Brain microvascular endothelial cell (primary cell): Measurements from ENCODE around the gene MAGEC3.

Experiments
- DNase-seq: peaks from one replicate; pipeline ENCODE4 v3.0.0-alpha.2; 2020
- H3K27ac ChIP-seq: fragments of 250-450 bp; sonication (Bioruptor Pico); 2 replicates; pipeline ENCODE4 v1.5.1; 2020; ENCODE audit warnings: mild to moderate bottlenecking, moderate library complexity
- H3K27me3 ChIP-seq: fragments of 250-450 bp; sonication (Bioruptor Pico); replicated peaks from 2 replicates; pipeline ENCODE4 v1.5.1; 2020; ENCODE audit warnings: mild to moderate bottlenecking
- H3K36me3 ChIP-seq: fragments of 250-450 bp; sonication (Bioruptor Pico); replicated peaks from 2 replicates; pipeline ENCODE4 v1.5.1; 2020; ENCODE audit warnings: mild to moderate bottlenecking
- H3K4me3 ChIP-seq: 2 replicates; pipeline ENCODE4 v1.5.1; 2011; ENCODE audit warnings: low read depth, mild to moderate bottlenecking, control low read depth, low read length, moderate library complexity
- in situ Hi-C: cut with HindIII; loops from 2 replicates; pipeline ENCODE4 v1.10.0; 2017; ENCODE audit warnings: low sequenced_read_pairs, low pct_ligation_motif_present
- TF ChIP-seq, protein P1 (sequence below): IDR thresholded peaks from 2 replicates; pipeline ENCODE4 v1.5.1; 2011; ENCODE audit warnings: low read depth, mild to moderate bottlenecking, moderate library complexity, low read length, control low read depth, inconsistent platforms; ENCODE audit errors: missing control alignments

The MAGEC3 gene

DNA sequence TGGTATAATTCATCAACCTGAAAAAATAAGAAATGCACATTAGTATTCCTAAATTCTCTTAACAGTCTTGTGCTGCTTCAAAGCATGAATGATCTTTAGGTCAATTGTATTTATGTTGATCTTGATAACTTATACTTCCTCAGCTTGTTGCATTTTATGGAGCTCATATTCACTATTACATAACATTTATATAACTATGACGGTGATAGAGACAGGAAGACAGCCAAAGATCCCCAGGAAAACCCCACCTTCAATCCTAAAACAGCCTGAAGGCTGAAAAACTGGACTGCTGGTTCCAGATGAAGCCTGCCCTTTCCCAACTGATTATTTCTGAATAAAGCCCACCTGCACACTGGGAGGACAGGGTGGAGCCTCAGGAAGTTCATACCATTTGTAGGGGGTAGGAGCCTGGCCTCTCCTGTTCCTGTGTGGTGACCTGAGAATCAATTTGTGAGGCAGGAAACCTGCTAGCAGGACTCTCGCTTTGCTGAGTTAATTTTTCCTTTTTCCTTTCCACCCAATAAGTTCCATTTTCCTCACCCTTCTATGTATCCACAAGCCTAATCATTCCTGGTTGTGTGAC is 96.0 kb downstream of the MAGEC3 start:
- H3K4me3 ChIP-seq: no peak overlapping the region
- H3K27ac ChIP-seq: no peak overlapping the region
- H3K36me3 ChIP-seq: no peaks in the 10 kb centered on the region
- no peak for DNase-seq
- TF ChIP-seq, protein P1, sequence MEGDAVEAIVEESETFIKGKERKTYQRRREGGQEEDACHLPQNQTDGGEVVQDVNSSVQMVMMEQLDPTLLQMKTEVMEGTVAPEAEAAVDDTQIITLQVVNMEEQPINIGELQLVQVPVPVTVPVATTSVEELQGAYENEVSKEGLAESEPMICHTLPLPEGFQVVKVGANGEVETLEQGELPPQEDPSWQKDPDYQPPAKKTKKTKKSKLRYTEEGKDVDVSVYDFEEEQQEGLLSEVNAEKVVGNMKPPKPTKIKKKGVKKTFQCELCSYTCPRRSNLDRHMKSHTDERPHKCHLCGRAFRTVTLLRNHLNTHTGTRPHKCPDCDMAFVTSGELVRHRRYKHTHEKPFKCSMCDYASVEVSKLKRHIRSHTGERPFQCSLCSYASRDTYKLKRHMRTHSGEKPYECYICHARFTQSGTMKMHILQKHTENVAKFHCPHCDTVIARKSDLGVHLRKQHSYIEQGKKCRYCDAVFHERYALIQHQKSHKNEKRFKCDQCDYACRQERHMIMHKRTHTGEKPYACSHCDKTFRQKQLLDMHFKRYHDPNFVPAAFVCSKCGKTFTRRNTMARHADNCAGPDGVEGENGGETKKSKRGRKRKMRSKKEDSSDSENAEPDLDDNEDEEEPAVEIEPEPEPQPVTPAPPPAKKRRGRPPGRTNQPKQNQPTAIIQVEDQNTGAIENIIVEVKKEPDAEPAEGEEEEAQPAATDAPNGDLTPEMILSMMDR: no peak
- no peaks in the 10 kb centered on the region for H3K27me3 ChIP-seq
- in situ Hi-C loops: no loop called here

DNA sequence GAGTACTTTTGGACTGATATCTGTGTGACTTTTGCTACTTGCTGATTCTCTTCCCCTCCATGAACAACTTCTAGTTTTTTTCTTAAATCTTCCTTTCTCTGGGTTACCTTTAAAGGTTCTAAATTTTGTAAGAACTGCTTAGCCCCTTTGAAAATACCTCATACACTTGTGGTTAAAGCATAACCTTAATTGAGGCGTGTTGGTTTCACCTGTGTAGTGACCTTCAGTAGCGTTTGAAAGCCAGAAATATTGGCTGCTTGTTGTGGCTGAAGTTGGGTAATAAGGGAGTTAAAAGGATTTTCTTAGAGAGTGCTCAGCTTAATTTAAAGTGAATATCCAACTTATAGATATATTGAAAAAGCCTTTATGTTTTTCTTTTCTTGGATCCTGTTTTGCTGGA is 97.5 kb downstream of the MAGEC3 start:
- DNase-seq: no peak
- TF ChIP-seq, protein P1: no peak
- in situ Hi-C loops: no loop called here
- H3K36me3 ChIP-seq: no peaks in the 10 kb centered on the region
- H3K27me3 ChIP-seq: no peaks in the 10 kb centered on the region
- H3K27ac ChIP-seq: no peak overlapping the region
- no peak overlapping the region for H3K4me3 ChIP-seq

DNA sequence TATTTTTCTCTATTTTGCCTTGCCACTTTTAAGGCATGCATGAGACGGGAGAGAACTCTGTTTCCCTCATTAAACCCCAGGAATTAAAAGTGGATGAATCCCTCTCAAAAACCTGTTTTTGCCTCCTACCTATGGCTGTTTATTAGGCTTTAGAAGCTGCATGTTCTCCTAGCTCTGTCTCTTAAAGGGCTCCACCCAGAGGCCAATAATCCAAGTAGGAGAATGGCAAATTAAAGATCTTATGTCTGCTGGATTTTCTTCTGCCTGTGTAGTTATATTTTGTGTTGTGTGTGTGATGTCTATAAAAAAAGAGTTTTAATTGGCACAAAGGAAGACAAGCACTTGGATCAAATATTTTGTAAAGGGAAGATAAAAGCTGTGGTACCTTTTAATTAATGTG is 98.0 kb downstream of the MAGEC3 start:
- in situ Hi-C loops: no loop called here
- no peaks in the 10 kb centered on the region for H3K36me3 ChIP-seq
- H3K4me3 ChIP-seq: no peak overlapping the region
- TF ChIP-seq, protein P1: peak; percentile 12
- DNase-seq: no peak
- H3K27ac ChIP-seq: no peak overlapping the region
- H3K27me3 ChIP-seq: no peaks in the 10 kb centered on the region

DNA sequence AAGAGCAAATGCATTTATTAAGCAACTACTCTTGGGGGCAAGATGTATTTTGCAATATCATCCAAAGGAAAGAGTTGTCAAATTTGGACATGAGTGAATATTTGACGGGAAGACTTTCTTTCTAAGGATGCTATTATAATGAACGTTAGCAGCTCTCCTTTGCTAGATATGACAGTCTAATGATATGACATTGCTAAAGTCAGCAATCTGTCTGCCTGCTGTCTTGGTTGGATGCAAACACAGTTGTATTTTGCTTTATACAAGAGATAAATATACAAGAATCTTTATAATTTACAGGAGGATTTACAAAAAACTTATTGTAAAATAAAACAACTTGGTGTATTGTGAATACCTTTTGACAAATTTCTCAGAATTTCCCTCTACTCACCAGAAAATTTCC is 103.1 kb downstream of the MAGEC3 start:
- DNase-seq: no peak
- no peak overlapping the region for H3K27ac ChIP-seq
- no peaks in the 10 kb centered on the region for H3K27me3 ChIP-seq
- in situ Hi-C loops: no loop called here
- no peaks in the 10 kb centered on the region for H3K36me3 ChIP-seq
- H3K4me3 ChIP-seq: no peak overlapping the region
- TF ChIP-seq, protein P1: no peak

DNA sequence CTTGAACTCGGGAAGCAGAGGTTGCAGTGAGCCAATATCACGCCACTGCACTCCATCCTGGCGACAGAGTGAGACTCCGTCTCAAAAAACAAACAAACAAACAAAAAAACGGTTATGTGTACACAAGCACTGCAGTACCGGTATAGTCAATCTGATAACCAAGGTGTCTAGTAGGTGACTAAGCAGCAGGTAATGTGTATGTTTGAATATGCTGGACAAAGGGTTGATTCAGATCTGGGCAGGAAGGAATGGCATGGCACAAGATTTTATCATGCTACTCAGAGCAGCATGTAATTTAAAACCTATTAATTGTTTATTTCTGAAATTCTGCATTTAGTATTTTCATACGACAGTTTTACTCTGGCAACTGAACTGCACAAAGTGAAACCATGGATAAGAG is 107.3 kb downstream of the MAGEC3 start:
- Histone ChIP-seq H3K27ac (no peak overlapping the region), H3K4me3 (no peak overlapping the region), H3K36me3 (no peaks in the 10 kb centered on the region), H3K27me3 (no peaks in the 10 kb centered on the region)
- TF ChIP-seq, protein P1: no peak
- no peak for DNase-seq
- in situ Hi-C loops: no loop called here

DNA sequence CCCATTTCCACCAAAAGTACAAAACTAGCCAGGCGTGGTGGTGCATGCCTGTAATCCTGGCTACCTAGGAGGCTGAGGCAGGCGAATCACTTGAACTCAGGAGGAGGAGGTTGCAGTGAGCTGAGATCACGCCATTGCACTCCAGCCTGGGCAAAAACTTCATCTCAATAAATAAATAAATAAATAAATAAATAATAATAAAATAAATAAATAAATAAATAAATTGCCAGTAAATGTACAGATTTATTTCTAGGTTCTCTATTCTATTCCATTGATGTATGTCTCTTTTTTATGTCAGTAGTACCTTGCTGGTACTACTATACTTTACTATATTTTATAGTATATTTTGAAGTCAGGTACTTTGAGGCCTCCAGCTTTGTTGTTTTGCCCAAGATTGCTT is 109.2 kb downstream of the MAGEC3 start:
- in situ Hi-C loops: no loop called here
- TF ChIP-seq, protein P1: no peak
- DNase-seq: no peak
- H3K27me3 ChIP-seq: no peaks in the 10 kb centered on the region
- H3K27ac ChIP-seq: no peak overlapping the region
- no peaks in the 10 kb centered on the region for H3K36me3 ChIP-seq
- no peak overlapping the region for H3K4me3 ChIP-seq
